Breast epithelium (tissue), 3 donors: ENCODE measurements around the gene LENG9.

Source experiments
- POLR2A ChIP-seq: fragments of 450-650 bp; IDR thresholded peaks from one replicate; pipeline ENCODE4 v1.6.1; 2016; ENCODE audit warnings: antibody characterized with exemption, mild to moderate bottlenecking, moderate library complexity
- TF ChIP-seq, protein P1 (sequence below), 3 donors: fragments of 450-650 bp; IDR thresholded peaks; one replicate each; pipeline ENCODE4 v1.5.1; 2016 to 2017; ENCODE audit warnings: antibody characterized with exemption in 3 of 3, mild to moderate bottlenecking in 3 of 3, moderate library complexity in 3 of 3

DNA sequence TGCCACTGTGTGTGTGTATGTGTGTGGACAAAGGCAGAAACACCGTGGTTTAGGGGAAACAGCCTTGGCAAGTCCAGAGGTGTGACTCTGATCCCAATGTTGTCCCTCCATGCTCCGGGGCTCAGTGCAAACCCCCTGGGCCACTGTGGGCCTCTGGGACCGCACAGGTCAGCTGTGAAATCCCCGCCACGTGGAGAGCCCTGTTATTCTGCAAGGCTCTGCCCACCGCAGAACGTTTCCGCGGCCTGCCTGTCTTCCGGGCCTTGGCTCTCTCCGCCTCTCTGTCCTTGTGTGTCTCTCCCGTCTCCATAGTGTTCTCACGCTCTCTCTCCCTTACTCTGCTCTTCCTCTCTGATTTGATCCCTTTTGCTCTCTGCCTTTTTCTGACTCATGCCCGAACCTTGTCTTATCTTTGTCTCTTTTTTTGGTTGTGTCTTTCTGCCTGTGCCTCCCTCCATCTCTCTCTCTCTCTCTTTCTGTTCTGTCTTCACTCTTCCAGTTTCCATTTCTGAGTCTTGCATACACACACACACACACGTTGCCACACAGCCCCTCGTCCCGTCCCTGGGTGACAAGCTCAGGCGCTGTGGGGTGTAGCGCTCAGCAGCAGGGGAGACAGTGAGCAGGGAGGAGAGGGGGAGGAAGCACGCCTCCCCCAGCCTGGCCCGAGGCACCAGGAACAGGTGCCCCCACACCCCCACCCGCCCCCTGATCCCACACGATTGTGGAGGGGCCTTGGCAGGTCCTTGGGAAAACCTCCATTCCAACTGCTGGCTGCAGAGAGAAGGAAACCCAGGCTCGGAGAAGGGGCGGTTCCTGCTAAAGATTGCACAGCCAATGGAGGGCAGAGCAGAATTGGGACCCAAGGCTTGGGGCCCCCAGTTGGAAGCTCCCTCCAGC, 45.3 kb downstream of the LENG9 start:
- no peak for TF ChIP-seq POLR2A
- TF ChIP-seq, protein P1, sequence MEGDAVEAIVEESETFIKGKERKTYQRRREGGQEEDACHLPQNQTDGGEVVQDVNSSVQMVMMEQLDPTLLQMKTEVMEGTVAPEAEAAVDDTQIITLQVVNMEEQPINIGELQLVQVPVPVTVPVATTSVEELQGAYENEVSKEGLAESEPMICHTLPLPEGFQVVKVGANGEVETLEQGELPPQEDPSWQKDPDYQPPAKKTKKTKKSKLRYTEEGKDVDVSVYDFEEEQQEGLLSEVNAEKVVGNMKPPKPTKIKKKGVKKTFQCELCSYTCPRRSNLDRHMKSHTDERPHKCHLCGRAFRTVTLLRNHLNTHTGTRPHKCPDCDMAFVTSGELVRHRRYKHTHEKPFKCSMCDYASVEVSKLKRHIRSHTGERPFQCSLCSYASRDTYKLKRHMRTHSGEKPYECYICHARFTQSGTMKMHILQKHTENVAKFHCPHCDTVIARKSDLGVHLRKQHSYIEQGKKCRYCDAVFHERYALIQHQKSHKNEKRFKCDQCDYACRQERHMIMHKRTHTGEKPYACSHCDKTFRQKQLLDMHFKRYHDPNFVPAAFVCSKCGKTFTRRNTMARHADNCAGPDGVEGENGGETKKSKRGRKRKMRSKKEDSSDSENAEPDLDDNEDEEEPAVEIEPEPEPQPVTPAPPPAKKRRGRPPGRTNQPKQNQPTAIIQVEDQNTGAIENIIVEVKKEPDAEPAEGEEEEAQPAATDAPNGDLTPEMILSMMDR (IDR thresholded peaks at IDR 0.05) = no peak
